NCI-H2029 (cell line): ENCODE results near the gene BET1.

Source experiments
- DNase-seq: peaks from one replicate; lab custom pipeline; 2025; lab: John Stamatoyannopoulos, UW

The BET1 gene

GRCh38 chr7:94011714-94012353 is 7.7 kb upstream of the BET1 start:
- no peak for DNase-seq

- DNase-seq = no peak
Observed at GRCh38 chr7:94008537-94008936, 4.4 kb upstream of the BET1 start.

GRCh38 chr7:94005753-94006152 is 1.6 kb upstream of the BET1 start:
- DNase-seq = no peak

DNA sequence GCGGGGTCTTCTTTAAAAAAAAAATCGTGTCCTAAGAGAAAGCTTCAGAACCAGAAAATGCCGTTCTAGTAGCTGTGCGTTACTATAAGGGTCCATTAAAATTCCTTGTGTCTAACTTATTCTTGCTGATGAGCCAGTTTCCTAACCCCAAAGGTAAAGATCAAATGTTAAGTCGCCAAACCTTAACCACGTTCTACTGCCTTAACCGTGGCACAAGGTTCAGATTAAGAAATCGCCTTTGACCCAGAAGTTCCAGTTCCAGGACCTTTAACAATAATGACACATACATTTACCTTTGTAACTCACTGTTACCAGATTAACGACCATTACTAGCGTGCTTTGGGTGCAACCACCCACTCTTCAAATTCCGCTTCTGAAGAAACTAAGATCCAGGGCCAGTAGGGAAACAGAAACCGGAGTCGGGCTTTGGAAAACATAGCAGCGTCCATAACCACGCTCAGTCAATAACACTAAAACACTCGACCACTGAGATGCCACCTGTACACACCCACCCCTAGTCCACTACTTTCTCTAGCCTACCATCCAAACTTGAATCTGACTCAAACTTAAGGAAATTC is 620 bp downstream of the BET1 start:
- DNase-seq = peak; percentile 3

GRCh38 chr7:94001396-94001795 is 2.8 kb downstream of the BET1 start:
- no peak for DNase-seq

GRCh38 chr7:93997868-93998267 is 6.3 kb downstream of the BET1 start:
- DNase-seq = no peak

DNA sequence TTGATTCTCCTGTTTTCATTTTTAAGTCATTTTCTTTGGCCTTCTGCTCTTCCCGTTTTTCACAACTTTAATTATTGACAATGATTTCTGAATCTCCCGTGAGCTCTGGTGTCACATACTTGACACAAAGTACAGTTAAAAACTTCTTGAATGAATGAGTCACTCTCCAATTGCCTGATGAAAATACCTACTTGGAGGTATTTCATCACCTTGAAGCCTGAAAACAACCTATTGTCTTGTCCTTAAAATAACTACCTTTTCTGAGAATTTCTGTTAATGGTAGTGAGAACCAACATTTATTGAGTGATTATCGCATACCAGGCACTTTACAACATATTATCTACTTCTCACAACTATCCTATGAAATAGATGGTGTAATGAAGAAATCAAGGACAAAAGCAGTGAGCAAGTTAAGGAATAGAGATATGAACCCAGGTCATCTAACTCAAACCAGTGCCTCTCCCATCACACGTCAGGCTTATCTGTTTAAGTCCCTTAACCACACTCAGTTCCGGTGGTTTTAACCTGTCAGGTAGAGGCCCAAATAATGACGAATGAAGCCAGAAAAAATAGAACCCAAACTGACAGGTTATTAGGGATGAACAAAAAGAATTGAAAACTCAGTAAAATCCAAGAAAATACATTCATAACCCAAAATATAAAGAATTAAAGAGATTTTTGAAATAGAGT is 11.6 kb downstream of the BET1 start:
- DNase-seq = no peak

- DNase-seq = no peak
Observed at GRCh38 chr7:93987297-93987696, 16.9 kb downstream of the BET1 start.

- no peak for DNase-seq
Observed at GRCh38 chr7:93985101-93985500, 19.1 kb downstream of the BET1 start.

DNA sequence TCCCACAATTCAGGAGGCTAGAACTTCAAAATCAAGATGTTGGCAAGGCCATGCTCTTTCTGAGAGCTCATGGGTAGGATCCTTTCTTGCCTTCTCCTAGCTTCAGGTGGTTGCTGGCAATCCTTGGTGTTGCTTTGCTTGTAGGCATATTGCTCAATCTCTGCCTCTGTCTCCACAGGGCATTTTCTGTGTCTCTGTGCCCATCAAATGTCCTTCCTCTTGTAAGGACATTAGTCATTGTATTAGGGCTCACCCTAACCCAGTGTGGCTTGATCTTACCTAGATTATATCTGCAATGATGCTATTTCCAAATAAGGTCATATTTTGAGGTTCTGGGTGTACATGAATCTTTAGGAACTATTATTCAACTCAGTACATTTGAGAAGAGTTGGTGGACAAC is 20.1 kb downstream of the BET1 start:
- DNase-seq = no peak

DNA sequence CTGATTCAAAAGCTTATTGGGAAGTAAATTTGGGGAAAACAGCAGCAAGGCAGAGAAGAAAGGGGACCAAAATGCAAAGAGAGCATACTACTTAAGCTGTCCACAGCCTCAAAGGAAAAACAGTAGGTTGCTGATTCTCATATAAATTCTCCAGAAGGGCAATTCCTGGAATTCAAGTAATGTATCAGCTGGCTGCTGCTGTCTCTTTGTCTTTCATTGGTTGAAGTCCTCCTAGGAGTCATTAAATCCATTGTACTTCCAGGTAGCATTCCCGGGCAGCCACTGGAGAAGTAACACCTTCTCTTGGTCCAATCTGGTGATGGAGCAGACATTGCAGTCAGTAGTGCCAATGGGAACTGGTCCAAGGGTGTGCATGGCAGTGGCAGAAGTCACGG is 22.7 kb downstream of the BET1 start:
- no peak for DNase-seq

DNA sequence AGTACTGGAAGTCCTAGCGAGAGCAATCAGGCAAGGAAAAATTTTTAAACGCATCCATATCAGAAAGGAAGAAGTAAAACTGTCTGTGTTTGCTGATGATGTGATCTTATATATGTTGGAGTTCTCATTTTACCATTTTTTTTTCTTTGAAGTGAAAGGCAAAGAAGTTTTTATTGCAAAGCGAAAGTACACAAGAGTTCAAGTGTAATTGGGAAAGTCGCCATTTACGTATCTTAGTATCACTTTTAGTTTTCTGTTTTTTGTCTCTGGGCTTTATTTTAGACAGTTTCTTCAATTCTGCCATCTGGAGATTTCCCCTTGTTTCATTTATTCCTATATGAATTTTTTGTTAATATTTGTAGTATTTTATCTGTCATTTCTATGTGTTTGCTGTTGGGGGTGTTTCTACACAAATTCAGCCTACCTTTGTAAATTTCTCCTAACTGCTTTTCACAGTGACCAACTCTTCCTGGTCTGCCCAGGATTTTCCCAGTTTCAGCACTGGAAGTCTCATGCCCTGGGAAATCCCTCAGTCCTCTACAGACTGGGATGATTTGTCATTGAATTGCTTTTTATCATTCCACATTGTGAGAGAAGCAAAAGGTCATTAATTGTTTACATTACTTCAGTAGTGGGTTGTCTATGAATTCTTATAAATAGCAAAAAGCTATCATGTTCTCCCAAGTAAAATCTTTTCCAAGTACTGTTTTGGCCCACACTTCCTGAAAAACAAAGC is 23.2 kb downstream of the BET1 start:
- no peak for DNase-seq

DNA sequence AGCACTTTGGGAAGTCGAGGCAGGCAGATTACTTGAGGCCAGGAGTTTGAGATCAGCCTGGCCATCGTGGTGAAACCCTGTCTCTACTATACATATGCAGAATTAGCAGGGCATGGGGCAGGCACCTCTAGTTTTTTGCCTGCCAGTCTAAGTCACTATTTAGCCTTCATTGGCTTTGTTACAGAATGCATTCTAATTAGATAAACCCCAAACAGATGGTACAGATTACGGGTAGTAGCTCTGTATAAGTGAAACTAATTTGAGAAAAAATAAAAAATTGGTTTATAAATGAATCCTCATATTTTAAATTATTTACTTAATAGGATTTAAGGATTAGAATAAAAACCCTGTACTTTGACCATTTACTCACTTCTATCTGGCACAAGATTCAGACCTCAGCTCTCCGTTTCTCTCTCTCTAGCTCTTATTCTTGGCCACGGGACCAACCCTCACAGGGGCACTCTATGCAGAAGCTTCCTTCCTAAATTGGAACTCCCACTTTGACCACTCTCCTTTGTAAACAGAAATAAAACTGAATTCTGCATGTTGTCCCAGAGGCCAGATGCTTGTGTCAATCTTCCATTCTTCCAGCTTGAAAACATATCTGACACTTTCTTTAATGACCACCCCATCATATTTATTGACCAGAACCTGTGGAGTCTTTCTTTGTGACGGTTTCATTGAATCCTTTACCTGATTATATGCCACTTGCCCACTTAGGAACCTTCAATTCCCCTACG is 26.8 kb downstream of the BET1 start:
- no peak for DNase-seq

GRCh38 chr7:93973134-93973533 is 31.0 kb downstream of the BET1 start:
- no peak for DNase-seq

- no peak for DNase-seq
Observed at GRCh38 chr7:93972029-93972725, 32.0 kb downstream of the BET1 start.

- DNase-seq = no peak
Observed at GRCh38 chr7:93968911-93969620, 35.1 kb downstream of the BET1 start.

GRCh38 chr7:93964813-93965212 is 39.3 kb downstream of the BET1 start:
- no peak for DNase-seq

DNA sequence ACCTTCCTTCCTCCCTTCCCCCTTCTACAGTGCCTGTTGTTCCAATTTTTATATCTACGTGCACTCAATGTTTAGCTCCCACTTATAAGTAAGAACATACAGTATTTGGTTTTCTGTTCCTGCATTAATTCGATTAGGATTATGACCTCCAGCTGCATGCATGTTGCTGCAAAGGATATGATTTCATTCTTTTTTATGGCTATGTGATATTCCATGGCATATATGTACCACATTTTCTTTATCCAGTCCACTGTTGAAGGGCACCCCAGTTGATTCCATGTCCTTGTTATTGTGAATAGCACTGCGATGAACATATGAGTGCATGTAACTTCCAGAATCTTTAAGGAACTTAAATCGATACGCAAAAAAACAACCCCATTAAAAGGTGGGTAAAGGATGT is 39.9 kb downstream of the BET1 start:
- no peak for DNase-seq

- DNase-seq = no peak
Observed at GRCh38 chr7:93960986-93961385, 43.2 kb downstream of the BET1 start.

- no peak for DNase-seq
Observed at GRCh38 chr7:93958651-93959050, 45.5 kb downstream of the BET1 start.

DNA sequence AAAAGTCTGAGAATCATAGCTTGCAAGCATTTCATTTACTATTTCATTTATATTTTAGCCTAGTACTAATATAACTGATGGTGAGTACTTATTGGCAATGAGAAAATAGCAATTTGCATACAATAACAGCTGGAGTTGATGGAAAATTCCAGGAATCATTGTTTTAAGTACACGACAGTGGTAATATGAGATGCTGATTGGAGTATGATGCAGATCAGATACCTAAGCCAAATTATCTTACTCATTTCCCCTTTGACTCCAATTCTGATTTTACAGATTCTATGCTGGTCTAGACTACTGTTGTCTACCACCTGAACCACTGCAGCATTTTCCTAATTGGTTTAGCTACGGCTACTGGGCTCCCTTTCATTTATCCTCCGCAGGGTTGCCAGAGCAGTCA is 45.9 kb downstream of the BET1 start:
- DNase-seq = no peak
